BJ (cell line): ENCODE results near the gene WDR93. TPM values are rescaled to one million over a fixed set of nuclear protein-coding genes. Genes with fewer than 3 reads are reported as not detected.

ENCODE experiments used
- CTCF ChIA-PET: fragments of 350-600 bp; formaldehyde crosslinking; extraction: SDS; loops from one replicate; lab custom pipeline; 2021; ENCODE audit warnings: antibody characterized with exemption, inconsistent platforms; lab: Yijun Ruan, JAX
- POLR2A ChIA-PET: fragments of 300-600 bp; sonication (Branson Sonifier 250); formaldehyde crosslinking; extraction: SDS; loops from one replicate; lab custom pipeline; 2021; ENCODE audit warnings: antibody characterized with exemption; lab: Charles Lee
- DNase-seq: peaks from one replicate; pipeline ENCODE4 v3.0.0-alpha.2; 2011; ENCODE audit warnings: low read depth
- H3K27me3 ChIP-seq: 2 replicates; pipeline ENCODE4 v1.6.0; 2011; ENCODE audit warnings: low read length; ENCODE audit not compliant: control insufficient read depth, insufficient read depth
- H3K36me3 ChIP-seq: 2 replicates; pipeline ENCODE4 v1.5.1; 2011; ENCODE audit warnings: low read length; ENCODE audit not compliant: control insufficient read depth, insufficient read depth
- H3K4me3 ChIP-seq: 2 replicates; pipeline ENCODE4 v1.5.1; 2011; ENCODE audit warnings: low read depth, mild to moderate bottlenecking, control low read depth, low read length
- CTCF ChIP-seq: IDR thresholded peaks from 2 replicates; pipeline ENCODE4 v1.5.1; 2011; ENCODE audit warnings: low read depth, mild to moderate bottlenecking, control low read depth, inconsistent platforms, low read length, moderate library complexity; ENCODE audit not compliant: insufficient read depth
- polyA plus RNA-seq: library from polyadenylated mRNA; depleted of rRNA; stranded (reverse); fragments of >200 nt; gene quantifications from 2 replicates; pipeline ENCODE4 v1.2.3, GENCODE V29; 2011

The WDR93 gene
- polyA plus RNA-seq, 1 experiment = 0.15 TPM

- ChIA-PET CTCF (interaction anchor here (0.7 to 1.5 kb wide), 7 partner anchors 8 to 222 kb away, joined by 3 to 4 read pairs (median 3); partner anchors contain the start of gene KIF7), POLR2A (no interaction called here)
- Histone ChIP-seq H3K4me3 (no peak overlapping the region), H3K36me3 (no peaks in the 10 kb centered on the region), H3K27me3 (no peaks in the 10 kb centered on the region)
- no peak for DNase-seq
- no peak for TF ChIP-seq CTCF
These were observed 24.3 kb upstream of the WDR93 start for GRCh38 chr15:89666184-89666857.

DNA sequence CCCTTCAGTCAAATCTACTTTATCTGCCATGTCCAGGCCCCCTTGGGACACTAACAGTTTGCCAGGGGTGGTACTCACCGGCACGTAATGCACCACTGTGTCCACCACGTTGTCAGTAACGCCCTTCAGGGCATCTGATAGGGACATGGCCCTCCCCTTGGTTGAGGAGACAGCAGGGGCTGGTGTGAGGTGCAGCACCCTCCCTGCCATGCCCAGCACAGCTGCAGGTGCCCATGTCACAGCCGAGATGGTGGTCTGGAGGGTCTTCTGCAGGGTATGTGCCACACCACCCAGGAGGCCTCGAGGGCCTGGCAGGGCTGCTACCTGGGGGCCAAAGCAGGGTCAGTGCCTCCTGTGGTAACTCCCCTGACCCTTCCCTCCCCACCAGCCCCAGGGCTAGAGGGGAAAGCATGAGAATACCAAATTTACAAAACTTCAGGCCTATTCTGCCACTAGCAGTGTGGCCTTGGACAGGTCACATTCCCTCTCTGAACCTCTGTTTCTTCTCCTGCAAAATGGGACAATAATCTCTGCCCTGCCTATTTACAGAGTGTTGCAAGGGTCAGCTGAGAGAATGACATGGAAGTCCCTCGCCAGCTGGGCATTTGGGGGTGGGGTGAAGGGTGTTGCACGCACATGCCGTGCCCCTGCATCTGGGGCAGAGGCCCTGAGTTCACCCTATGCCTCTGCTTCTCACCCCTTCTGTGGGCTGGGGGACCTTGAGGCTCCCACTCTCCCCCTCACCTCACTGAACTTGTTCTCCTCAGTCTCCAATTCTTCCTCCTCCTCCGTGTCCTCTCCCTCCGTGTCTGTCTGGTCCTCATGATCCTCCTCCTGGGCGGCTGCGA lies 23.5 kb upstream of the WDR93 start:
- Histone ChIP-seq H3K27me3 (no peaks in the 10 kb centered on the region), H3K36me3 (no peaks in the 10 kb centered on the region), H3K4me3 (no peak overlapping the region)
- POLR2A ChIA-PET = no interaction called here
- DNase-seq = no peak
- CTCF ChIA-PET = interaction anchor here (1.5 kb wide), 1 partner anchor 12 kb away, joined by 3 read pairs; the partner anchor contains the start of gene KIF7
- TF ChIP-seq CTCF = no peak

- Histone ChIP-seq H3K36me3 (no peaks in the 10 kb centered on the region), H3K27me3 (no peaks in the 10 kb centered on the region), H3K4me3 (no peak overlapping the region)
- TF ChIP-seq CTCF = no peak
- POLR2A ChIA-PET = no interaction called here
- CTCF ChIA-PET = interaction anchor here (1.0 kb wide), 1 partner anchor 21 kb away, joined by 4 read pairs; no protein-coding TSS in a partner anchor
- no peak for DNase-seq
These were observed 23.0 kb upstream of the WDR93 start for GRCh38 chr15:89667706-89667960.

- no peak for DNase-seq
- H3K4me3 ChIP-seq = no peak overlapping the region
- H3K27me3 ChIP-seq = no peaks in the 10 kb centered on the region
- H3K36me3 ChIP-seq = no peaks in the 10 kb centered on the region
- no peak for TF ChIP-seq CTCF
- CTCF ChIA-PET = interaction anchor here (0.7 to 1.0 kb wide), 2 partner anchors 21 to 574 kb away, joined by 3 to 4 read pairs; no protein-coding TSS in a partner anchor
- POLR2A ChIA-PET = no interaction called here
These were observed 22.4 kb upstream of the WDR93 start for GRCh38 chr15:89668171-89668570.

GRCh38 chr15:89669309-89669865 lies 21.2 kb upstream of the WDR93 start:
- Histone ChIP-seq H3K36me3 (no peaks in the 10 kb centered on the region), H3K4me3 (no peak overlapping the region), H3K27me3 (no peaks in the 10 kb centered on the region)
- no peak for DNase-seq
- ChIA-PET POLR2A (no interaction called here), CTCF (no interaction called here)
- no peak for TF ChIP-seq CTCF
